RWPE2 (cell line): ENCODE results near the gene MSMB.
"Not testable (repeated sequence)": the region's sequence is repeated elsewhere in the genome, so short reads cannot be mapped to it uniquely, and the experiment has no call there.

ENCODE experiments used
- ATAC-seq: fragments of 200-7000 bp; cut with Tn5 transposase; 3 replicates; pipeline ENCODE4 v1.9.1; 2021; ENCODE audit warnings: low read depth
- DNase-seq: peaks from one replicate; pipeline ENCODE4 v3.0.0-alpha.2; 2020; ENCODE audit warnings: low spot score
- H3K27ac ChIP-seq: fragments of 450-650 bp; 2 replicates; pipeline ENCODE4 v1.5.1; 2017; ENCODE audit warnings: mild to moderate bottlenecking; ENCODE audit not compliant: poor library complexity, severe bottlenecking
- H3K27me3 ChIP-seq: fragments of 250-450 bp; sonication (Bioruptor Pico); 2 replicates; pipeline ENCODE4 v1.5.1; 2021; ENCODE audit warnings: mild to moderate bottlenecking, moderate library complexity; ENCODE audit not compliant: insufficient read depth, poor library complexity, severe bottlenecking
- H3K36me3 ChIP-seq: fragments of 250-450 bp; sonication (Bioruptor Pico); 2 replicates; pipeline ENCODE4 v1.5.1; 2020; ENCODE audit warnings: low read depth, mild to moderate bottlenecking, moderate library complexity
- H3K4me1 ChIP-seq: fragments of 250-450 bp; sonication (Bioruptor Pico); 2 replicates; pipeline ENCODE4 v1.5.1; 2021; ENCODE audit warnings: mild to moderate bottlenecking, moderate library complexity; ENCODE audit not compliant: insufficient read depth, poor library complexity, severe bottlenecking
- H3K4me3 ChIP-seq: fragments of 250-450 bp; sonication (Bioruptor Pico); 2 replicates; pipeline ENCODE4 v1.5.1; 2021; ENCODE audit warnings: mild to moderate bottlenecking, moderate library complexity; ENCODE audit not compliant: severe bottlenecking
- H3K9me3 ChIP-seq: fragments of 250-450 bp; sonication (Bioruptor Pico); 2 replicates; pipeline ENCODE4 v1.5.1; 2021; ENCODE audit warnings: mild to moderate bottlenecking, moderate library complexity; ENCODE audit not compliant: severe bottlenecking
- CTCF ChIP-seq: fragments of 450-650 bp; IDR thresholded peaks from one replicate; pipeline ENCODE4 v1.5.1; 2017; ENCODE audit warnings: mild to moderate bottlenecking, moderate library complexity; ENCODE audit not compliant: poor library complexity, severe bottlenecking

The MSMB gene

GRCh38 chr10:46005383-46005782 is 40.7 kb downstream of the MSMB start:
- no peak overlapping the region for H3K4me3 ChIP-seq
- ATAC-seq (no peak), DNase-seq (no peak)
- peaks cover 92% of the 10 kb centered on the region for H3K36me3 ChIP-seq
- H3K27me3 ChIP-seq, result no peaks in the 10 kb centered on the region
- no peak for TF ChIP-seq CTCF
- H3K27ac ChIP-seq, result no peak overlapping the region
- peaks cover 2% of the 10 kb centered on the region for H3K4me1 ChIP-seq
- H3K9me3 ChIP-seq, result no peaks in the 10 kb centered on the region

- Histone ChIP-seq H3K4me1 (peaks cover 2% of the 10 kb centered on the region), H3K9me3 (no peaks in the 10 kb centered on the region), H3K27me3 (no peaks in the 10 kb centered on the region), H3K36me3 (peaks cover 92% of the 10 kb centered on the region), H3K27ac (no peak overlapping the region), H3K4me3 (no peak overlapping the region)
- ATAC-seq (no peak), DNase-seq (no peak)
- TF ChIP-seq CTCF, result no peak
These were observed 41.1 kb downstream of the MSMB start for GRCh38 chr10:46004963-46005362.

- H3K36me3 ChIP-seq, result peaks cover 84% of the 10 kb centered on the region
- DNase-seq (no peak), ATAC-seq (no peak)
These were observed 43.0 kb downstream of the MSMB start for GRCh38 chr10:46002916-46003693.

GRCh38 chr10:46002189-46002687 is 43.8 kb downstream of the MSMB start:
- H3K4me3 ChIP-seq, H3K4me1 ChIP-seq, DNase-seq, ATAC-seq, H3K27ac ChIP-seq, H3K27me3 ChIP-seq, H3K9me3 ChIP-seq: not testable (repeated sequence)
- H3K36me3 ChIP-seq, result peaks cover 81% of the 10 kb centered on the region

More at GRCh38 chr10:46002916-46003693, 43.0 kb downstream of the MSMB start:
- no peaks in the 10 kb centered on the region for H3K9me3 ChIP-seq
- peaks cover 2% of the 10 kb centered on the region for H3K4me1 ChIP-seq
- no peak for TF ChIP-seq CTCF
- no peak overlapping the region for H3K27ac ChIP-seq
- no peaks in the 10 kb centered on the region for H3K27me3 ChIP-seq
- H3K4me3 ChIP-seq, result no peak overlapping the region

GRCh38 chr10:46001187-46001756 is 44.8 kb downstream of the MSMB start:
- H3K9me3 ChIP-seq, result no peaks in the 10 kb centered on the region
- no peaks in the 10 kb centered on the region for H3K27me3 ChIP-seq
- TF ChIP-seq CTCF, result no peak
- H3K27ac ChIP-seq, result no peak overlapping the region
- no peak for ATAC-seq
- H3K4me3 ChIP-seq, result no peak overlapping the region
- H3K4me1 ChIP-seq, result peaks cover 2% of the 10 kb centered on the region
- DNase-seq, result no peak
- H3K36me3 ChIP-seq, result peaks cover 74% of the 10 kb centered on the region
